Effector CD8-positive, alpha-beta T cell (primary cell): ENCODE measurements around the gene SETD7.
A peak's percentile ranks its signal among the peaks of the same experiment; 100 is the strongest.

Experiments used
- DNase-seq: peaks from one replicate; lab custom pipeline; 2025; lab: John Stamatoyannopoulos, UW

SETD7 gene

GRCh38 chr4:139574641-139575040, 18.6 kb upstream of the SETD7 start:
- no peak for DNase-seq

DNA sequence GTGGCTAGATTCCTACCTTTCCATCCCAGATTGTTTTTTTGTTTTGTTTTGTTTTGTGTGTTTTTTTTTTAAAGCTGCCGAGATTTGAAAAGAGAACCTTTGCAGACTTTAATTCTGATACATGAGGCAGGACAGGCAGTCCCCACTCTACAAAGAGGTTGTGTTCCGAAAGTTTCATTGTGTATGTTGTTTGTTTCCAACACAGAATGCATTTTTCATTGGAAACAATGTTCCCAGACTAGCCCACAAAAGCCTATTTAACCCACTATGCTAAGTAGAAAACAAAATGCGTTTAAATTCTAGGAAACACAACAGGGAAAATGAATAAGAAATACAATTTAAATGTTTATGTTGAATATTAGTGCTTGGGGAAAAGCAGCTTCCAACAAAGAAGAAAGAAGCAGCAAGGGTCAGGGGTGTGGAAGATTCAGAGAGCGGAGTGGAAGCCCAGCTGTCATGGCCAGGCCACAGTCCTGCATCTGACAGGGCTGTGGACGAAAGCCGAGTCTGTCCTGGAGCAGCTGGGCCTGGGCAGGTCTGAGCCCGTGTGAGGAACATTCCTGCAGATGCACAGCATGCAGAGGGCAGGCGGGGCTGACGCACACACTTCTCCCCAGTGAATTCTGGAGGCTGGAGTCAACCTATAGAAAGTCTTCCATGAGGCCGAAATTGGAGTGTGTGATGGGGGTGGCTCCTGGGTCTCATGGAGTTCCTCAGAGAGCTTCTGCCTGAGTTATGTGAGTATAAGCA, 12.4 kb upstream of the SETD7 start:
- no peak for DNase-seq

- no peak for DNase-seq
Measured at GRCh38 chr4:139567159-139567870, 11.3 kb upstream of the SETD7 start.

DNA sequence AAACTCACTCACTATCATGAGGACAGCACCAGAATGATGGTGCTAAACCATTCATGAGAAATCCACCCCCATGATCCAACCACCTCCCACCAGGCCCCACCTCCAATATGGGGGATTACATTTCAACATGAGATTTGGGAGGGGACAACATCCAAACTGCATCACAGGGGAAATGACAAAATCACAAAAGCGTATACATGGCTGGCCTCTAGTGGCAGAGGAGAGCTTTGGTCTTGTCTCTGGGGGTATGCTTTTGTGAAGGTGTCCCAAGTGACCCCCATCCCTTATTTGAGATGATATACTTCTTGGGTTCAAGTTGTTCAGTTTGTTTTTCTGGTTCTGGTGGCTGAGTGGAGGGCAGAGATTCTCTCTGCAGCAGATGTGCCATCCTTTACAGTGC, 8.5 kb upstream of the SETD7 start:
- no peak for DNase-seq

GRCh38 chr4:139563515-139563914, 7.5 kb upstream of the SETD7 start:
- DNase-seq = no peak

- DNase-seq = no peak
Measured at GRCh38 chr4:139562839-139563238, 6.8 kb upstream of the SETD7 start.

DNA sequence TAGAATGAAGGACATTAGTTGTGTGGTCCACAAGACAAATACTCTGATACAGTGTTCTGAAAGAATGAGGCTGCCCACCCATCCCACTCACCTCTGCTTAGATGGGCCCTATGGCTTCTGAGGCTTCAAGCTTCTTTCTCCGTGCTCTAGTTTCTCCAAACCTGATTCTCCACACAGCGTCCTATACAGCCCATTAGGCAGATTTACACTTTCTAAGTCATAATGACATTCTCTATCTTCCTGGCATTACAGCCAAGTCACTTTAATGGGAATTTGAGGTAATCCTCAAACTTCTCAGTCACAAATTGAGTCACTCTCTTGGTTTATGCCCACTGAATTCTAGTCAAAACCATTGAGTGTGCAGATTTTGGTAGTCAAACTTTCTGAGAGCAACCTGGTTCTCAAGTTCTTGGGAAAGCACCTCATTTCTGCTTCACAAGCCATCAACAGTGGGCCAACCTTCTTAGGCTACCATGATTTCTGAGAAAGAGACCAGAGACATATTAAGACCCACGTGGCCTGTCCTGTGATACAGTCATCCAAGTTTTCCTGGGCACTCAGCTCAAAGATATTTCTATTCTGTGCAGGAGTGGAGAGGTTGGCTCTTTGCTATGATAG, 6.2 kb upstream of the SETD7 start:
- no peak for DNase-seq

DNA sequence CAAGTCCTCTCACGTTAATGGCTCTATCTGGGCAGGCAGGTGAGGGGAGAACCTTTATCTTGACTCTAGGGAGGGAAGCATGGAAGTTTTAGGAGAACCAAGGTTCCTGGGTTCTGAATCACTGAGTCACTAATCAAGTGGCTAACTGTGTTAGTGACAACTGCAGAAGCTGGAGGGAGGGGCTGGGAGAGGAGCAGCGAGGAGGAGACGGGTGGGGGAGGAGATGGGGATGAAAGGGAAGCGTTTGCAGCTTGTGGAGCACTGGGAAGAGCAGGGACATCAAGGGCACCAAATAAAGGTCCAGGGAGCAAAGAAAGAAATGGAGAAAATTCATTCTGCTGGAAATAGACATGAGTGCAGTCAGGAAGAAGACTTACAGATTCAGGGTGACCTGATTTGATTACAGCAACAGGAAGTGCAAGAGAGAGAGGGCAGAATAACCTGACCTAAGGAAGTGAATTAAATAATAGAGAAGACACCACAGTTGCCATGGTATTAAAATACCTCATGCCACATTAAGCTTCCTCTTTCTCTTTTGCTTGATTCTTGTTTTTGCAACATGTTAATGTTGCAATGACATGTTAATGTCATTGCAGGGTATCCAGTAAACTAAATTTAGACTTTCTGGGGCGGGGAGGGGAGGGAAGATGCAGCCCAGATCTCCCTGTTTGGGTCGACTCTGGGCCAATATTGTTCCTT, 4.5 kb upstream of the SETD7 start:
- no peak for DNase-seq

GRCh38 chr4:139559687-139560086, 3.7 kb upstream of the SETD7 start:
- no peak for DNase-seq

DNA sequence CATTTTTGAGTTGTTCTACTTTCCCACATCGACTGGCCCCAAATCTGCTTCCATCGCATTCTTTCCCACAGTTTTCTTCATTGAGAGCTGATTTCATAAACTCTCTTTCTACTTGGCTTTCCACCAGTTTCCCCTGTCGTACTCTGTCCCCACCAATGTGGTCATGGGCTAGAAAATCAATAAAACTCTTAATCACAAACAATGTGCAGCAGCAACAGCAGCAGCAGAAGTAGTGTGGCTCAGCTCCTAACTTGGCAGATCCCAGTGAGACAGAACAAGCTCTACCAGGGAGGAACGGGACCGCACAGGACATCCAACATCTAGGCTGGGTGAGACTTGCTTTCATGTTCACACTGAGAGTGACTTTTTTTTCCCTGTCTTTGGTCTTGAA, 3.1 kb upstream of the SETD7 start:
- DNase-seq = no peak

DNA sequence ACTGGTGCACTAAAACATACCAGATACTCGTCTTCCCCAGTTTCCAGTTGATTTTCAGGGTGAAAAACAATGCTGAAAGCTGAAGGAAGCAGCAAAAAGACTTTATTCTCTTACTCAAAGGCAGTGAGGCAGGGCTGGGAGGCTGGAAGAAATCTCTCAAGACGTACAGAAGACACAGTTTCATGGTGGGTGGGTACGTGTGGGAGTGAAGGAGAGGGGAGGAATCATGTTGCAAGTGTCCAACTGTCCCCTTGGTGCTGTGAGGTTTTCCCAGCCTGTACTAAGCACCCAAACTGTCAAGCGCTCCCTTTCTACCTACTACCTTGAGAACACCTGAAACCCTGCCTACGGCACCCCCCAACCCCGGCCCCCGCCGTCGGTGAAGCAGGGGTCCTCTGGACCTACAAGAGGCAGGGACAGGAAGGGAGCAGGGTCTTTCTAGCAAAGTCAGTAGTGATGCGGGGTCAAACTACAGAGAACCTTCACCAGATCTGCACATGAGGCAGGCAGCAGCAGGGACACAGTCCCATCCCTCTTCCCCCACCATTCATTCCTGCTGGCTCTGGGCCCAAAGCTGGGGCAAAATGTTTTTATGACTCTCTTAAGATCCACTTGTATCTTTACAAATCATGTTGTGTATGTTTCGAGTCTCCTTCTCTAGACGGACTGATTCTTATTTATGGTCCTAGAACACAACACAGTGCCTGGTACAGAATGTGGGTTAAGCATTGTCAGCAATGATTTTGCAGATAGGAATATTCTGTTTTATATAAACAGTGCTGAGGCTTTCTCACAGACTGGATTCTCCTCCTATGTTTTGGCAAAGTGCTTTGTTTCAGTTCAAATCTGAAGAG, 2.4 kb upstream of the SETD7 start:
- no peak for DNase-seq

- no peak for DNase-seq
Measured at GRCh38 chr4:139557556-139558110, 1.6 kb upstream of the SETD7 start.

GRCh38 chr4:139556724-139557555, 921 bp upstream of the SETD7 start:
- peak; percentile 6 for DNase-seq

- DNase-seq = no peak
Measured at GRCh38 chr4:139555705-139556070, 331 bp downstream of the SETD7 start.

DNA sequence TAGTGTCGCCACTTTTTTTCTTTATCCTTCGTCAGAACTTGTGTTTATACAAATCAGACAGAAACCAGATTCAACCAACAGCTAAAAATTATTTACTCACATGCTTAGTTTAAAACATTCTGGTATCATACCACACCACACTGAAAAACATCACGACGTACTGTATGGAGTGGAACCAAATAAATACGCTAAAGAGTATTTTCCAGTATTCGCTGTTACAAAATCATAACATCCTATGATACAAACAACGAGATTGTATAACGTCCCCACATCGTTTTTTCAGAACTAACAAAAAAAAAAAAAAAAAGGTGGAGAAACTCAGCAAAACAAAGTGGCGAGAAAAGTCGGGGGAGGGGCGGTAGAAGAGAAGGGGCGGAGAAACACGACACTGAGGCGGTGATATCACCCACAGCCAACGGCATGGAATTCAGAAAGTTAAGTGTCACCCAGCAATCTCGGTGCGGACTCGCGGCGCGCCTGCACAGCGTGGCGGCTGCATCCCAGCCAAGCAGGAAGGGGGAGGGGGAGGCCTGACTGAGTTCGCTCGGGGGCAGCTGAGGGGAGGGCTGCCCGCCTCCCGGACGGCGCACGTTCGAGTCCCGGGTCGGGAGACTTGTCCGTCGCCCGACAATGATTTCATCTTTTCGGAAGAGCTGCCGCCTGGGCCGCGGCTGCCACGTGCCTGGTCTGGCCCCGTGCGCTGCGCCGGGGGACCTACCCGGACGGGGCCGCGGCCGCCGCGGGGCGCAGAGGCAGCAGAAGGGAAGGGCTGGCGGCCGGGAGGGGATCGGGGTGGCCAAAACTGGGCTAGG, 920 bp downstream of the SETD7 start:
- peak; percentile 49 for DNase-seq

DNA sequence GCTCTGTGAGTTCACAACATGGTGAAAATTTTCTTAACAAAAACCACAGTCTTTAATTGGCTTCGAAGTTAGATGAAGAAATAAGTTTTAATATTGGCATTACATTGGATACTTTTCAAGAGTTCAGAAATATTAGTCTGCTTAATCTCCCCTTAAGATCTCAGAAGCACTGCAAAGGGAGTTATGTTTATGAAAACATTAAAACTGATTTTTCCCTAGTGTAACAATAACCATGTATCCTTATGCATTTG, 1.5 kb downstream of the SETD7 start:
- no peak for DNase-seq

GRCh38 chr4:139553751-139554641, 2.0 kb downstream of the SETD7 start:
- no peak for DNase-seq

DNA sequence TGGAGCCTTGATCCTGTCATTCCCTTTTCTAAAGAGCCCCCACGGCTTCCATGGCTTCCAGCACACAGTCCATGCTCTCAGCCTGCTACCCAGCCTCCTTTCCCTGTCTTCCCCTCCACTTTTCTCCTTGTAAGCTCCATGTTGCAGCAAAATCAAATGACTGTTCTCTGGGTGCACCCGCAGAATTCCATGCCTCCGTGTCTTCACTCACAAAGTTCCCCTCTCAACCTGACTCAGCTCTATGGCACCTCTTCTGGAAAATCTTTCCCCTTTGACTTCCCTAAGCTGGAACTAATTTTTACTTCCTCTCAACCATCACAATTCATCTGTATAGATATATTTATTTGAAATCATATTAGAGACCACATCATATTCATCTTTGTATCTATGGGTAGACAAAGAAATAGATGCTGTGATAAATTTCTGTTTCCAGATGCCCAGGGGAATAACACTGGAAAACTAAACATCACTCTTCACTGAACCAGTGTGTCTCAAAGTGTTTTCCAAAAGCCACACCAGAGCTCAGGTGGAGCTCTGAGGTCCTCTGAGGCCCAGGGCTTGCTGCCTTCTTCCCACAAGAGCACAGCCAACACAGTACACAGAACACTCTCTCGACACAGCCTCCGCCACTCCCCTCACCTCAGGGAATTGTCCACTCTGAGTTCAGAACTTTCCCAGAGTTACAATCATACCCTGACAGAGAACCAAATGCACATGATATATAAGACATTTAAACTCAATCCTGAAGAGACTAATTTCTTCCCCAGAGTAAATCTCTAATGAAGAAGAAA, 3.3 kb downstream of the SETD7 start:
- no peak for DNase-seq
